ENCODE data around the gene KCNH2. TPM values are rescaled to one million over a fixed set of nuclear protein-coding genes. Genes with fewer than 3 reads are reported as not detected.

KCNH2 gene
- polyA plus RNA-seq, 3 donors: not detected

DNA sequence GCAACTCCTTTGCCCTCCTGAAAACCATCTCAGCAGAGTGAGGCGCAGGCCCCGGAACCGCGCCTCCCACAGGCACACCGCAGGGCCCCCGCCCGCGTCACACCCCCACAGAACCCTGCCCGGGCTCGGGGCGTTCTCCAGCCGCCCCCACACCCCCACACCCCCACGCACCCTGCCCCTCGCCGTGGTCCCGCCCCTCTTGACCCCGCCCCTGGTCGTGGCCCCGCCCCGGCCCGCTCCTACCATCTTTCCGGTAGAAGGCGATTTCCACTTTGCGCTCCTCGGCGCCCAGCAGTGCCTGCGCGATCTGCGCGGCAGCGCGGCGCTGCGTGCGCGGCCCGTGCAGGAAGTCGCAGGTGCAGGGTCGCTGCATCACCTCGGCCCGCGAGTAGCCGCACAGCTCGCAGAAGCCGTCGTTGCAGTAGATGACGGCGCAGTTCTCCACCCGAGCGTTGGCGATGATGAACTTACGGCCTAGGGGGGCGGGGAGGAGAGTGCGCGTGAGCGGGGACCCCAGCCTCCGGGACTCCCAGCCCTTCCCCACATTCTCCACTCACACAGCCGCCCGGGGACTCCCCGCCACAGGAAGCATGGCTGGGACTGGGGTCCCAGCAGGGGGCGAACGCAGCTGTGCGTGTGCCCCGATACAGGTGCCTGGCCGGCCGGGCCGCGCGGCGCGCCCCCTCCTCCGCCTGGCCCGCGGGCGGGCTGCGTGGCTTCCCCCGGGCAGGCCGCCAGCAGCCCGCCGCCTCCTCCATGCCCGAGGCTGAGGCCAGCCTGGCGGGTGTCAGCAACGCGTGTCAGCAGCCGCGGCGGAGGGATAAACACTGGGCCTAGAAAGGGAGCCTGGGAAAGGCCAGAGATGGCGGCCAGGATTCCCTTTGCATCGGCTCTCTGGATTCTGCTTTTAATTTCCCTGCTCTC is 3.4 kb downstream of the KCNH2 start:
- no peaks in the 10 kb centered on the region for H4K20me1 ChIP-seq (ENCODE audit: insufficient read depth, low read length)
- no peaks in the 10 kb centered on the region for H3K79me2 ChIP-seq (ENCODE audit: insufficient read depth, low read length)
- H3K4me1 ChIP-seq (ENCODE audit: control insufficient read depth in 1 of 2, insufficient read depth in 2 of 2, low read length in 2 of 2): peaks cover 3 to 7% of the 10 kb centered on the region in 2 donors
- no peak for DNase-seq
- peaks cover 26 to 59% of the 10 kb centered on the region in 2 donors for H3K27me3 ChIP-seq (ENCODE audit: control insufficient read depth in 2 of 2, insufficient read depth in 2 of 2, low read length in 2 of 2)
- H3K36me3 ChIP-seq (replicated peaks in 1 of 2; ENCODE audit: control insufficient read depth in 1 of 2, insufficient read depth in 2 of 2, low read length in 2 of 2): no peaks in the 10 kb centered on the region
- H2AFZ ChIP-seq (ENCODE audit: insufficient read depth, low read depth, low read length, poor library complexity, severe bottlenecking): peak overlapping the region; percentile 41
- no peak overlapping the region for H3K27ac ChIP-seq (ENCODE audit: low read depth in 1 of 2, low read length in 2 of 2)
- TF ChIP-seq, protein P1, sequence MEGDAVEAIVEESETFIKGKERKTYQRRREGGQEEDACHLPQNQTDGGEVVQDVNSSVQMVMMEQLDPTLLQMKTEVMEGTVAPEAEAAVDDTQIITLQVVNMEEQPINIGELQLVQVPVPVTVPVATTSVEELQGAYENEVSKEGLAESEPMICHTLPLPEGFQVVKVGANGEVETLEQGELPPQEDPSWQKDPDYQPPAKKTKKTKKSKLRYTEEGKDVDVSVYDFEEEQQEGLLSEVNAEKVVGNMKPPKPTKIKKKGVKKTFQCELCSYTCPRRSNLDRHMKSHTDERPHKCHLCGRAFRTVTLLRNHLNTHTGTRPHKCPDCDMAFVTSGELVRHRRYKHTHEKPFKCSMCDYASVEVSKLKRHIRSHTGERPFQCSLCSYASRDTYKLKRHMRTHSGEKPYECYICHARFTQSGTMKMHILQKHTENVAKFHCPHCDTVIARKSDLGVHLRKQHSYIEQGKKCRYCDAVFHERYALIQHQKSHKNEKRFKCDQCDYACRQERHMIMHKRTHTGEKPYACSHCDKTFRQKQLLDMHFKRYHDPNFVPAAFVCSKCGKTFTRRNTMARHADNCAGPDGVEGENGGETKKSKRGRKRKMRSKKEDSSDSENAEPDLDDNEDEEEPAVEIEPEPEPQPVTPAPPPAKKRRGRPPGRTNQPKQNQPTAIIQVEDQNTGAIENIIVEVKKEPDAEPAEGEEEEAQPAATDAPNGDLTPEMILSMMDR (IDR thresholded peaks at IDR 0.05): no peak
- H3K27ac Mint-ChIP-seq: no peak overlapping the region
- no peak overlapping the region for H3K9ac ChIP-seq (ENCODE audit: insufficient read depth, low read length, poor library complexity, severe bottlenecking)
- intact Hi-C loops (cut with micrococcal nuclease): no loop called here
- peaks cover 0 to 18% of the 10 kb centered on the region in 2 donors for H3K9me3 ChIP-seq (replicated peaks in 1 of 2; ENCODE audit: control insufficient read depth in 1 of 2, insufficient read depth in 1 of 2, low read length in 2 of 2)
- H3K4me3 Mint-ChIP-seq: peak overlapping the region; percentile 70 to 85
- H3K9me3 Mint-ChIP-seq: peaks cover 0 to 19% (median 6%) of the 10 kb centered on the region in 7 donors
- peak overlapping the region in 1 of 3 experiments; percentile 67 for H3K4me3 ChIP-seq (replicated peaks in 1 of 3; ENCODE audit: low read depth in 2 of 3, low read length in 3 of 3)
- peaks cover 61 to 82% (median 62%) of the 10 kb centered on the region in 3 donors for H3K27me3 Mint-ChIP-seq (ENCODE audit: low read depth in 3 of 3)
- peaks cover 0 to 7% of the 10 kb centered on the region in 2 donors for H3K36me3 Mint-ChIP-seq
- H3K4me2 ChIP-seq (replicated peaks; ENCODE audit: extremely low read depth, low read length, poor library complexity, severe bottlenecking): peak overlapping the region; percentile 75
- under 1% methylated on average over 80 of the region's 89 CpGs for WGBS (ENCODE audit: insufficient coverage)
- H3K4me1 Mint-ChIP-seq: peaks cover 18% of the 10 kb centered on the region

DNA sequence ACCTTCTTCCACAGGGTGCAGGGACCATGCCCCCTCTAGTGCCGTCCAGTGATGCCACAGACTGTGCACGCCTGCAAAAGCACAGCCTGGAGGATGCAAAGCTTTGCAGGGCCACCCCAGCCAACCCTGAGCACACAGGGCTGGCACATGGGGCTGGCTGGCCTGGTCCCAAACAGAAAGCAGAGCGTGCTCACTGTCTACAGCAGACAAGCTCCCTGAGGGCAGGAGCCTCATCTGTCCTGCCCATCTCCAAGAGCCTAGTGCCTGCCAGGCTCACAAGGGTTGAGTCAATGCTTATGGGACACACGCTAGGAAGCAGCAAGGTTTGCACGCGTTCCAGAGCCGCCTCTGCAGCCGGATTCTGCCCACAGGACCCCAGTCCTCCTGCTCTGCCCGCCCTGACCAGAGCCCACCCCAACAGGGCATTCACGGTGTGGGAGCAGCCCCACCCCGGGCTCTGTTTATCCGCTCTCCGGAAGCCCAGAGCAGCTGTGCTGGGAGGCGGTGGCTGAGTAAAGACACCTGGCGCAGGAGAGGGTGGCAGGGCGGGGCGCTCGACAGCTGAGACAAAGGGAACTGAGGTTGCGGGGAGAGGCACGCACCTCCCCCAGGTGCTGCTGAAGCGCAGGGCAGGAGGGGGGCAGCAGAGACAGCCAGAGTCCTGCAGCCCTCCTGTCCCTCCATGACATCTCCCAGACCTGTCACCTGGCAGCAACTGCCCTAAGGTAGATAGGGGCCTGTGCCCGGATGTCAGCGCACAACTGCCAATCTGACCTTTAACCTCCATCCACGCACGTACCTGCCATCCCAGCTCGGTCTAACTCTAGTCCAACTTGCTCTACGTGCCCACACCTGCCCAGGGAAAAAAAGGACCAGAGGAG is 4.3 kb downstream of the KCNH2 start:
- DNase-seq: no peak
- intact Hi-C loops (cut with micrococcal nuclease): no loop called here
- Mint-ChIP-seq H3K27me3 (ENCODE audit: low read depth in 3 of 3) (peaks cover 54 to 79% (median 55%) of the 10 kb centered on the region in 3 donors), H3K36me3 (peaks cover 0 to 7% of the 10 kb centered on the region in 2 donors), H3K27ac (no peak overlapping the region), H3K4me1 (peaks cover 17% of the 10 kb centered on the region), H3K4me3 (peak overlapping the region; percentile 54 to 85), H3K9me3 (peaks cover 0 to 18% (median 6%) of the 10 kb centered on the region in 7 donors)
- peaks cover 22 to 51% of the 10 kb centered on the region in 2 donors for H3K27me3 ChIP-seq (ENCODE audit: control insufficient read depth in 2 of 2, insufficient read depth in 2 of 2, low read length in 2 of 2)
- H3K36me3 ChIP-seq (replicated peaks in 1 of 2; ENCODE audit: control insufficient read depth in 1 of 2, insufficient read depth in 2 of 2, low read length in 2 of 2): no peaks in the 10 kb centered on the region
- 39% methylated on average over 27 of the region's 27 CpGs for WGBS (ENCODE audit: insufficient coverage)
- H3K4me1 ChIP-seq (ENCODE audit: control insufficient read depth in 1 of 2, insufficient read depth in 2 of 2, low read length in 2 of 2): peaks cover 3 to 7% of the 10 kb centered on the region in 2 donors
- H3K9ac ChIP-seq (ENCODE audit: insufficient read depth, low read length, poor library complexity, severe bottlenecking): no peak overlapping the region
- H3K79me2 ChIP-seq (ENCODE audit: insufficient read depth, low read length): no peaks in the 10 kb centered on the region
- peaks cover 0 to 16% of the 10 kb centered on the region in 2 donors for H3K9me3 ChIP-seq (replicated peaks in 1 of 2; ENCODE audit: control insufficient read depth in 1 of 2, insufficient read depth in 1 of 2, low read length in 2 of 2)
- H4K20me1 ChIP-seq (ENCODE audit: insufficient read depth, low read length): no peaks in the 10 kb centered on the region
- TF ChIP-seq, protein P1 (IDR thresholded peaks at IDR 0.05): no peak
- no peak overlapping the region for H3K4me3 ChIP-seq (replicated peaks in 1 of 3; ENCODE audit: low read depth in 2 of 3, low read length in 3 of 3)
- H3K27ac ChIP-seq (ENCODE audit: low read depth in 1 of 2, low read length in 2 of 2): no peak overlapping the region
- H3K4me2 ChIP-seq (replicated peaks; ENCODE audit: extremely low read depth, low read length, poor library complexity, severe bottlenecking): peak overlapping the region; percentile 75
- H2AFZ ChIP-seq (ENCODE audit: insufficient read depth, low read depth, low read length, poor library complexity, severe bottlenecking): no peak overlapping the region
